Mesenchymal stem cell (in vitro differentiated cells and primary cell): ENCODE data around the gene CUX1.

Source experiments
- DNase-seq: peaks from one replicate; pipeline ENCODE4 v3.0.0-alpha.2; 2013
- H2AFZ ChIP-seq: one replicate; pipeline ENCODE4 v1.6.1; 2013; ENCODE audit warnings: low read depth, mild to moderate bottlenecking, control low read depth, inconsistent platforms, low read length, moderate library complexity
- H2AK5ac ChIP-seq: 2 replicates; pipeline ENCODE4 v1.6.1; 2013; ENCODE audit warnings: low read length, moderate library complexity, mild to moderate bottlenecking, inconsistent platforms; ENCODE audit not compliant: severe bottlenecking
- H2BK120ac ChIP-seq: one replicate; pipeline ENCODE4 v1.6.1; 2013; ENCODE audit warnings: low read depth, mild to moderate bottlenecking, inconsistent platforms, low read length, moderate library complexity
- H2BK12ac ChIP-seq, 2 experiments: one replicate each; pipeline ENCODE4 v1.6.1; 2013; ENCODE audit warnings: inconsistent platforms in 2 of 2, low read length in 2 of 2, mild to moderate bottlenecking in 2 of 2, moderate library complexity in 2 of 2, control low read depth in 1 of 2
- H2BK15ac ChIP-seq: one replicate; pipeline ENCODE4 v1.6.1; 2013; ENCODE audit warnings: mild to moderate bottlenecking, low read depth, inconsistent platforms; ENCODE audit not compliant: poor library complexity, severe bottlenecking
- H2BK5ac ChIP-seq: 2 replicates; pipeline ENCODE4 v1.6.1; 2013; ENCODE audit warnings: low read depth, mild to moderate bottlenecking, low read length, control low read depth, inconsistent platforms; ENCODE audit not compliant: poor library complexity, severe bottlenecking
- H3K14ac ChIP-seq, 2 experiments: one replicate each; pipeline ENCODE4 v1.6.1; 2013; ENCODE audit warnings: inconsistent platforms in 2 of 2, low read length in 2 of 2, control low read depth in 1 of 2, mild to moderate bottlenecking in 1 of 2, moderate library complexity in 1 of 2
- H3K18ac ChIP-seq, 2 experiments: one replicate each; pipeline ENCODE4 v1.6.1; 2013; ENCODE audit warnings: inconsistent platforms in 2 of 2, low read length in 2 of 2, control low read depth in 1 of 2, low read depth in 1 of 2, mild to moderate bottlenecking in 1 of 2
- H3K23ac ChIP-seq, 2 experiments: one replicate each; pipeline ENCODE4 v1.6.1; 2013; ENCODE audit warnings: inconsistent platforms in 2 of 2, low read length in 2 of 2, mild to moderate bottlenecking in 2 of 2, moderate library complexity in 2 of 2, control low read depth in 1 of 2
- H3K27ac ChIP-seq: 2 replicates; pipeline ENCODE4 v1.5.1; 2013; ENCODE audit warnings: mild to moderate bottlenecking, moderate library complexity, low read length, control low read depth, inconsistent platforms; ENCODE audit not compliant: poor library complexity, severe bottlenecking
- H3K27me3 ChIP-seq, 2 experiments: 2 replicates each; pipeline versions ENCODE4 v1.6.1 to v1.7.0; 2013; ENCODE audit warnings: low read length in 2 of 2, mild to moderate bottlenecking in 2 of 2, moderate library complexity in 2 of 2, control low read depth in 1 of 2, inconsistent platforms in 1 of 2; ENCODE audit not compliant: control insufficient read depth in 1 of 2, insufficient read depth in 1 of 2
- H3K36me3 ChIP-seq, 2 experiments: 2 replicates each; pipeline versions ENCODE4 v1.6.1 to v1.7.0; 2013; ENCODE audit warnings: low read length in 2 of 2, control low read depth in 1 of 2, inconsistent platforms in 1 of 2, low read depth in 1 of 2, mild to moderate bottlenecking in 1 of 2; ENCODE audit not compliant: insufficient read depth in 2 of 2, control insufficient read depth in 1 of 2
- H3K4ac ChIP-seq, 2 experiments: one replicate each; pipeline ENCODE4 v1.6.1; 2013; ENCODE audit warnings: inconsistent platforms in 2 of 2, low read length in 2 of 2, mild to moderate bottlenecking in 2 of 2, moderate library complexity in 2 of 2, control low read depth in 1 of 2, low read depth in 1 of 2
- H3K4me1 ChIP-seq: 2 replicates; pipeline ENCODE4 v1.6.1; 2013; ENCODE audit warnings: low read depth, low read length, control low read depth; ENCODE audit not compliant: control insufficient read depth, insufficient read depth
- H3K4me2 ChIP-seq: 2 replicates; pipeline ENCODE4 v1.6.1; 2013; ENCODE audit warnings: low read length, mild to moderate bottlenecking, inconsistent platforms; ENCODE audit not compliant: poor library complexity, severe bottlenecking
- H3K4me3 ChIP-seq, 2 experiments: 2 replicates each; pipeline versions ENCODE4 v1.5.1 to v1.7.0; 2013; ENCODE audit warnings: low read length in 2 of 2, mild to moderate bottlenecking in 2 of 2, control low read depth in 1 of 2, low read depth in 1 of 2; ENCODE audit not compliant: insufficient read depth in 1 of 2
- H3K79me1 ChIP-seq: replicated peaks from 2 replicates; pipeline ENCODE4 v1.6.1; 2013; ENCODE audit warnings: mild to moderate bottlenecking, control low read depth, low read length, inconsistent platforms; ENCODE audit not compliant: poor library complexity, severe bottlenecking
- H3K9ac ChIP-seq: 2 replicates; pipeline ENCODE4 v1.7.0; 2013; ENCODE audit warnings: mild to moderate bottlenecking, low read length, moderate library complexity
- H3K9me3 ChIP-seq: 2 replicates; pipeline ENCODE4 v1.7.0; 2013; ENCODE audit warnings: mild to moderate bottlenecking, low read length; ENCODE audit not compliant: control insufficient read depth
- H4K8ac ChIP-seq: one replicate; pipeline ENCODE4 v1.6.1; 2013; ENCODE audit warnings: inconsistent platforms, mild to moderate bottlenecking, low read length, moderate library complexity
- H4K91ac ChIP-seq: one replicate; pipeline ENCODE4 v1.6.1; 2013; ENCODE audit warnings: mild to moderate bottlenecking, low read length, inconsistent platforms
- WGBS: methylation state at CpG from one replicate; pipeline ENCODE4 v1.1.7; 2013; ENCODE audit warnings: mixed read lengths; 5-methylcytosine and 5-hydroxymethylcytosine counted together

Gene CUX1

GRCh38 chr7:102065226-102065625 lies 247.8 kb downstream of the CUX1 start:
- H3K14ac ChIP-seq: no peak overlapping the region
- no peak overlapping the region for H3K4ac ChIP-seq
- no peak overlapping the region for H3K27ac ChIP-seq
- H3K4me3 ChIP-seq: no peak overlapping the region
- H3K4me1 ChIP-seq: peaks cover 21% of the 10 kb centered on the region
- no peak for DNase-seq
- H3K36me3 ChIP-seq: peaks cover 10 to 11% of the 10 kb centered on the region in 2 experiments
- no peak overlapping the region for H2AFZ ChIP-seq
- H3K4me2 ChIP-seq: no peak overlapping the region
- no peak overlapping the region for H2BK15ac ChIP-seq
- no peak overlapping the region for H2AK5ac ChIP-seq
- H4K91ac ChIP-seq: no peak overlapping the region
- no peak overlapping the region for H3K9ac ChIP-seq
- no peaks in the 10 kb centered on the region for H3K27me3 ChIP-seq
- H3K18ac ChIP-seq: no peak overlapping the region
- no peak overlapping the region for H2BK120ac ChIP-seq
- 94% methylated on average over 5 of the region's 6 CpGs for WGBS
- H3K23ac ChIP-seq: no peak overlapping the region
- H2BK12ac ChIP-seq: no peak overlapping the region
- H3K9me3 ChIP-seq: no peaks in the 10 kb centered on the region
- no peak overlapping the region for H4K8ac ChIP-seq
- no peak overlapping the region for H2BK5ac ChIP-seq
- peaks cover 11% of the 10 kb centered on the region for H3K79me1 ChIP-seq

GRCh38 chr7:102066476-102066875 lies 249.1 kb downstream of the CUX1 start:
- Histone ChIP-seq H3K27me3 (no peaks in the 10 kb centered on the region), H2BK15ac (no peak overlapping the region), H3K23ac (no peak overlapping the region), H4K8ac (no peak overlapping the region), H3K14ac (no peak overlapping the region), H3K27ac (no peak overlapping the region), H3K4ac (no peak overlapping the region), H2BK5ac (no peak overlapping the region), H3K79me1 (peaks cover 6% of the 10 kb centered on the region), H2AFZ (no peak overlapping the region), H3K9me3 (peaks cover under 1% of the 10 kb centered on the region), H3K4me1 (peaks cover 20% of the 10 kb centered on the region), H3K9ac (no peak overlapping the region), H3K4me3 (no peak overlapping the region), H2BK120ac (no peak overlapping the region), H2AK5ac (no peak overlapping the region), H2BK12ac (no peak overlapping the region), H3K18ac (no peak overlapping the region), H3K36me3 (peaks cover 20% of the 10 kb centered on the region in 2 experiments), H4K91ac (no peak overlapping the region), H3K4me2 (no peak overlapping the region)
- DNase-seq: no peak
- 97% methylated on average over 7 of the region's 9 CpGs for WGBS

GRCh38 chr7:102068846-102069245 lies 251.4 kb downstream of the CUX1 start:
- Histone ChIP-seq H3K4me2 (no peak overlapping the region), H3K4me1 (peaks cover 10% of the 10 kb centered on the region), H2AFZ (no peak overlapping the region), H3K9ac (no peak overlapping the region), H2BK5ac (no peak overlapping the region), H3K4ac (no peak overlapping the region), H2BK15ac (no peak overlapping the region), H3K23ac (no peak overlapping the region), H3K9me3 (peaks cover 10% of the 10 kb centered on the region), H3K79me1 (peaks cover 3% of the 10 kb centered on the region), H3K27me3 (no peaks in the 10 kb centered on the region), H3K4me3 (no peak overlapping the region), H2BK12ac (no peak overlapping the region), H2AK5ac (no peak overlapping the region), H3K27ac (no peak overlapping the region), H4K8ac (no peak overlapping the region), H2BK120ac (no peak overlapping the region), H4K91ac (no peak overlapping the region), H3K18ac (no peak overlapping the region), H3K14ac (no peak overlapping the region), H3K36me3 (peaks cover 29 to 33% of the 10 kb centered on the region in 2 experiments)
- DNase-seq: no peak
- 91% methylated on average over 14 of the region's 14 CpGs for WGBS

- Histone ChIP-seq H2AK5ac (no peak overlapping the region), H2BK120ac (no peak overlapping the region), H3K27me3 (no peaks in the 10 kb centered on the region), H3K79me1 (peaks cover 5% of the 10 kb centered on the region), H3K36me3 (peaks cover 33 to 39% of the 10 kb centered on the region in 2 experiments), H2BK12ac (no peak overlapping the region), H3K4ac (no peak overlapping the region), H3K27ac (no peak overlapping the region), H2AFZ (no peak overlapping the region), H3K18ac (no peak overlapping the region), H3K9me3 (peaks cover 10% of the 10 kb centered on the region), H3K9ac (no peak overlapping the region), H4K91ac (no peak overlapping the region), H3K4me2 (no peak overlapping the region), H3K14ac (no peak overlapping the region), H3K4me3 (no peak overlapping the region), H2BK15ac (no peak overlapping the region), H4K8ac (no peak overlapping the region), H3K4me1 (no peaks in the 10 kb centered on the region), H3K23ac (no peak overlapping the region), H2BK5ac (no peak overlapping the region)
- DNase-seq: no peak
- 96% methylated on average over 7 of the region's 7 CpGs for WGBS
These were observed 252.7 kb downstream of the CUX1 start for GRCh38 chr7:102069931-102070629.
